GM13976 (cell line): Measurements from ENCODE around the gene RHOD.

ENCODE experiments used
- DNase-seq: peaks from one replicate; pipeline ENCODE4 v3.0.0; 2012; ENCODE audit warnings: low spot score
- in situ Hi-C: fragments of 300-500 bp; cut with MboI; formaldehyde crosslinking; loops from one replicate; pipeline ENCODE4 v1.12.0; 2022; ENCODE audit warnings: low sequenced_read_pairs, mixed read lengths, inconsistent platforms; ENCODE audit not compliant: unreplicated experiment
- TF ChIP-seq, protein P1 (sequence below): IDR thresholded peaks from 2 replicates; pipeline ENCODE4 v1.5.1; 2012; ENCODE audit warnings: borderline replicate concordance, mild to moderate bottlenecking; ENCODE audit not compliant: insufficient read depth; ENCODE audit errors: extremely low read depth, missing control alignments, control extremely low read depth

The RHOD gene

DNA sequence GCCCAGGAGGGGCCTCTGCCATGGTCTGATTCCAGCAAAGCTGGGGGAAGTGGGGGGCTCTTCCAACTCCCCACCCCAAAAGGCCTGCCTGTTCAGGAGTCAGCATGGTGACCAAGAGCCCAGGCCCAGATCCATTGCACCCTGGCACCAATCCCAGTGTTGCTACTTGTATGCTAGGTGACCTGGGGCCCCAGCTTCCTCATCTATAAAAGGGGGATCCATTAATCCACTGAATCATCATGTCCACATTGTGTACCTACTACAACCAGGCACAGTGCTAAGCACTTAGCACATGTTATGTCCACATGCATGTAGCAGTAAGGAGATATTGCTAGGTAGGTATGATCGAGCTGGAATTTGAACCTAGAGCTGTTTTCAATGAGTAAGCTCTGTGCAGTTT, 31.7 kb upstream of the RHOD start:
- in situ Hi-C loops, result no loop called here
- TF ChIP-seq, protein P1, sequence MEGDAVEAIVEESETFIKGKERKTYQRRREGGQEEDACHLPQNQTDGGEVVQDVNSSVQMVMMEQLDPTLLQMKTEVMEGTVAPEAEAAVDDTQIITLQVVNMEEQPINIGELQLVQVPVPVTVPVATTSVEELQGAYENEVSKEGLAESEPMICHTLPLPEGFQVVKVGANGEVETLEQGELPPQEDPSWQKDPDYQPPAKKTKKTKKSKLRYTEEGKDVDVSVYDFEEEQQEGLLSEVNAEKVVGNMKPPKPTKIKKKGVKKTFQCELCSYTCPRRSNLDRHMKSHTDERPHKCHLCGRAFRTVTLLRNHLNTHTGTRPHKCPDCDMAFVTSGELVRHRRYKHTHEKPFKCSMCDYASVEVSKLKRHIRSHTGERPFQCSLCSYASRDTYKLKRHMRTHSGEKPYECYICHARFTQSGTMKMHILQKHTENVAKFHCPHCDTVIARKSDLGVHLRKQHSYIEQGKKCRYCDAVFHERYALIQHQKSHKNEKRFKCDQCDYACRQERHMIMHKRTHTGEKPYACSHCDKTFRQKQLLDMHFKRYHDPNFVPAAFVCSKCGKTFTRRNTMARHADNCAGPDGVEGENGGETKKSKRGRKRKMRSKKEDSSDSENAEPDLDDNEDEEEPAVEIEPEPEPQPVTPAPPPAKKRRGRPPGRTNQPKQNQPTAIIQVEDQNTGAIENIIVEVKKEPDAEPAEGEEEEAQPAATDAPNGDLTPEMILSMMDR, result no peak
- DNase-seq, result no peak

DNA sequence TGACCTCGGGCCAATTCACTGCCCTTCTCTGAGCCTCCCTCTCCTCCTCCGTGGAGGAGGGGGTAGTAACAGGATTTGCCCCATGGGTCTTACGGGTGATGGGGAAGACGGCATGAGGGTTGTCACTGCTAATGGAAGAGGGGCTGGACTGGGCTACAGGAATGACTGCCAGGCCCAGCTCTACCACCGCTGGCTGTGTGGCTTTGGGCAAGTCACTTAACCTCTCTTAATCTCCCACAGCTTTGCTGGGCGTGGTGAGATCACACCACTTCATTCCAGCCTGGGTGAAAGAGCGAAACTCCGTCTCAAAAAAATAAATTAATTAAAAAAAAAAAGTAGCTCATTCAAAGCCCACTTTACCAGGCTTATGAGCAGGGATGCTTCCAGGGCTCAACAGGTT, 30.9 kb upstream of the RHOD start:
- in situ Hi-C loops, result no loop called here
- TF ChIP-seq, protein P1, result no peak
- no peak for DNase-seq

DNA sequence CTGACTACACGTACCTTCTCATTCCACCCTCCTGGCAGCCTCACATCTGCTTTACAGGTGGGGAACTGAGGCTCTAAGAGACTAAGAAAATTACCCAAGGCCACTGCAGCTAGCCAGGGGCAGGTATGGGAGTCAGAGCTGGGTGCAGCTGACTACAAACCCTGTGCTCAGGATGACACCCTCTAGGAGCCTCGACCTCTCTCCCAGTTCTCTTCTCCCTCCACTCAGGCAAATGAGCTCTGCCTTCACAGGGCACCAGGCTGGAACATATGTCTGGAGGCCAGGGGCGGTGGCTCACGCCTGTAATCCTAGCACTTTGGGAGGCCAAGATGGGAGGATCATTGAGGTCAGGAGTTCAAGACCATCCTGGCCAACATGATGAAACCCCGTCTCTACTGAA, 29.7 kb upstream of the RHOD start:
- TF ChIP-seq, protein P1, result no peak
- DNase-seq, result no peak
- in situ Hi-C loops, result no loop called here

DNA sequence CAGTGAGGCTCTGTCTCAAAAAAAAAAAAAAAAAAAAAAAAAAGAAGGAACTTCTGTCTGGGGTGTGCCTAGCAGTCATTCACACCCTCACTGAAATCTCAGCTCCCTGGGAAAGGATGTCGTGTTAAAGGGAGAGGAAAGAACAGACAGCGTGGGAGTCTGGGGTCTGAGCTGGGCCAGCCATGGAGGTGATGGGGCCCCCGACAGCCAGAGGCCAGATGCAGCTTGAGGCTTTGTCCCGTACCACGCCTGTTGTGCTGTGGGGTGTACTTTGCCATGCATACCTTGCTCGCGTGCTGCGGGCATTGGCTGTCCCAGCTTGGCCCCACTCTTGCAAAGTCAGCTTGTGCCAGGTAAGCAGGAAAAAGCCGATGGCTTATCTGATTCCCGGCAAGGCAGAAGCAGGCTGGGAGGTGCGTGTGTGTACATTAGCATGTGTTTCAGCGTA, 29.1 kb upstream of the RHOD start:
- no peak for DNase-seq
- TF ChIP-seq, protein P1, result no peak
- in situ Hi-C loops, result no loop called here

DNA sequence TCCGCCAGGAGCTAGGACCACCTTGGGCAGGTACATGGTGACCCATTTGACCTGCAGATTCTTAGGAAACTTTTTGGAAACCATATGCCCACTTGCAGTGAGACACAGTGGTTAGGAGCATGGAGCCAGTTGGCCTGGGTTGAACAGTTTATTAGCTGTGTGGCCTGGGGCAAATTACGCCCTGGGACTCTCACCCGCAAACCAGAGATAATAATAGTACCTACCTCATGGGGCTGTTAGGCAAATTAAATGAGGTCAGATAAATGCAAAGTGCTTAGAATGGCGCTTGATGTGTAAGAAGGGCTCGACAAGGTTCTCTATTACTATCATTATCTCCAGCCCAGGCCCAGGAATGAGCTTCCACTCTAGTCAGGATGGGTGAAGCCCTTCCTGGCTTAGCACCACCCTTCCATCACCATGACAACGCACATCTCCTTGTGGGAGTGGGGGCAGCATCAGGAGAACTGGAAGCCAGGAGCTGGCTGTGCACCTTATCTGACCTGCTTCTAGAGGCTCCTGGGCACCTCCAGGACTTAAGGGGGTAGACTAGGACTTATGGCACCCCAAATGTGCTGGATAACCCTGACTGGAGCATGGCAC, 28.6 kb upstream of the RHOD start:
- peak; percentile 72 for DNase-seq
- in situ Hi-C loops, result no loop called here
- TF ChIP-seq, protein P1, result no peak

DNA sequence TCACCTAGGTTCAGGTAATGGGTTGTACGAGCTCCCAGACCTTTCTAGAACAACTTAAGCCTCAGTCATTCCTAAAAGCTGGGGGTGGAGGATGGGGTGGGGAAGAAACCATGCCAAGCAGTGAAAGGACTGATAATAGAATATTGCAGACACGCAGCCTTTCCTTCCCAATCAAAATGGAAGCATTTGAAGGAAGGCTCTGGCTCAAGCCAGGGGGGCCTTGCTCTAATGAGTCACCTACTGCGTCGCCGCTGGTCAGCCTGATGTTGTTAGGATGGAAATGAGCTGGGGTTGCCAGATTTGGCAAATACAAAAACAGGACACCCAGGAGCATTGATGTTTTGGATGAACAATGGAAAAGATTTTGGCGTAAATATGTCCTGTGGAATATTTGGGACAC, 27.5 kb upstream of the RHOD start:
- no peak for DNase-seq
- in situ Hi-C loops, result no loop called here
- TF ChIP-seq, protein P1, result no peak

DNA sequence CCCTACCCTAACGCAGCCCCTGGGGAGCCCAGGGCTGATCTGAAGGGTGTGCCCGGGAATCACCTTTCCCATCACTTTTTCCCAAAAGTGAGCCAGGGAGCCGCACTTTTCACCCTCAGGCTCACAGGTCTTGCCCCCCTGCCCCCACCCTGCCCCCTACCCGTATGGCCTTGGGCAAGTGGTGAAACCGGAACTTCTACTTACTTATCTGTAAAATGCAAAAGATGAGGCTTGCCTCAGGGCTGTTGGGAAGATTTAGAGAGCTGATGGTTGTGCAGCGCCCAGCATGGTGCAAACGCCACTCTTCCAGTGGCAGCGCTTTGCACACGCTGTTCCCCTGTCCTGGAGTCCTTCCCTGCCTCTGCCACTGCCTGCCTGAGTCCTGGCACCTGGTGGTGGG, 25.7 kb upstream of the RHOD start:
- in situ Hi-C loops, result no loop called here
- DNase-seq, result no peak
- TF ChIP-seq, protein P1, result no peak
